Upper lobe of left lung (tissue), 6 donors: ENCODE measurements around the gene MCTP2. TPM values are rescaled to one million over a fixed set of nuclear protein-coding genes. Genes with fewer than 3 reads are reported as not detected.
A peak's percentile ranks its signal among the peaks of the same experiment; 100 is the strongest.

Experiments used
- ATAC-seq, 2 donors: fragments of 200-7000 bp; cut with Tn5 transposase; one replicate each; pipeline ENCODE4 v1.9.1; 2022; ENCODE audit warnings: mild to moderate bottlenecking in 2 of 2, moderate library complexity in 2 of 2; ENCODE audit not compliant: low FRiP score in 2 of 2
- DNase-seq, 2 donors: peaks; one replicate each; pipeline ENCODE4 v3.0.0-alpha.2; 2019 to 2020
- H3K27ac ChIP-seq, 4 donors: fragments of 200-600 bp; sonication (generic); one replicate each; pipeline ENCODE4 v1.5.1; 2016 to 2019
- H3K27me3 ChIP-seq, 4 donors: fragments of 200-600 bp; sonication (generic); one replicate each; pipeline ENCODE4 v1.5.1; 2017 to 2019
- H3K36me3 ChIP-seq, 4 donors: fragments of 200-600 bp; sonication (generic); one replicate each; pipeline ENCODE4 v1.5.1; 2016 to 2019
- H3K4me1 ChIP-seq, 4 donors: fragments of 200-600 bp; sonication (generic); one replicate each; pipeline ENCODE4 v1.5.1; 2018 to 2019
- H3K4me3 ChIP-seq, 4 donors: fragments of 200-600 bp; sonication (generic); one replicate each; pipeline ENCODE4 v1.5.1; 2017 to 2019; ENCODE audit warnings: mild to moderate bottlenecking in 2 of 4, moderate library complexity in 1 of 4
- H3K9me3 ChIP-seq, 4 donors: fragments of 200-600 bp; sonication (generic); one replicate each; pipeline ENCODE4 v1.5.1; 2018 to 2019
- EP300 ChIP-seq, 4 donors: sonication (generic); formaldehyde crosslinking; IDR thresholded peaks; one replicate each; pipeline ENCODE4 v1.5.1; 2017; ENCODE audit warnings: antibody characterized with exemption in 4 of 4, control low read depth in 2 of 4
- POLR2A ChIP-seq, 4 donors: fragments of 450-650 bp; IDR thresholded peaks; one replicate each; pipeline ENCODE4 v1.5.1; 2016 to 2017; ENCODE audit warnings: antibody characterized with exemption in 4 of 4, mild to moderate bottlenecking in 2 of 4
- POLR2AphosphoS5 ChIP-seq, 2 donors: sonication (generic); formaldehyde crosslinking; IDR thresholded peaks; one replicate each; pipeline ENCODE4 v1.5.1; 2017; ENCODE audit warnings: antibody characterized with exemption in 2 of 2
- WGBS, 2 donors: methylation state at CpG; one replicate each; pipeline ENCODE4 v1.1.5; 2017 to 2018; 5-methylcytosine and 5-hydroxymethylcytosine counted together
- total RNA-seq, 6 donors: library from RNA; depleted of rRNA in 4 of 6; stranded (reverse); fragments of >200 nt in 4 of 6; gene quantifications; one replicate each; pipeline versions ENCODE4 v1.1.0 to v1.2.1, GENCODE V29; 2016 to 2021
- TF ChIP-seq, protein P1 (sequence below), 6 experiments: fragments of 450-650 bp in 4 of 6; fragments of 200-600 bp in 2 of 6; sonication (generic) in 2 of 6; IDR thresholded peaks; one replicate each; pipeline ENCODE4 v1.5.1; 2016 to 2019; ENCODE audit warnings: antibody characterized with exemption in 6 of 6
- donor health status: DM: no; HTN: no; CAD: no; lungs with moderate emphysema.
- donor health status: DM: no; HTN: yes; CAD: no; lungs with severe emphysema.

Gene MCTP2
- total RNA-seq, 6 donors from 2014 or later: 33.4 to 64.8 (median 48.5) TPM

DNA sequence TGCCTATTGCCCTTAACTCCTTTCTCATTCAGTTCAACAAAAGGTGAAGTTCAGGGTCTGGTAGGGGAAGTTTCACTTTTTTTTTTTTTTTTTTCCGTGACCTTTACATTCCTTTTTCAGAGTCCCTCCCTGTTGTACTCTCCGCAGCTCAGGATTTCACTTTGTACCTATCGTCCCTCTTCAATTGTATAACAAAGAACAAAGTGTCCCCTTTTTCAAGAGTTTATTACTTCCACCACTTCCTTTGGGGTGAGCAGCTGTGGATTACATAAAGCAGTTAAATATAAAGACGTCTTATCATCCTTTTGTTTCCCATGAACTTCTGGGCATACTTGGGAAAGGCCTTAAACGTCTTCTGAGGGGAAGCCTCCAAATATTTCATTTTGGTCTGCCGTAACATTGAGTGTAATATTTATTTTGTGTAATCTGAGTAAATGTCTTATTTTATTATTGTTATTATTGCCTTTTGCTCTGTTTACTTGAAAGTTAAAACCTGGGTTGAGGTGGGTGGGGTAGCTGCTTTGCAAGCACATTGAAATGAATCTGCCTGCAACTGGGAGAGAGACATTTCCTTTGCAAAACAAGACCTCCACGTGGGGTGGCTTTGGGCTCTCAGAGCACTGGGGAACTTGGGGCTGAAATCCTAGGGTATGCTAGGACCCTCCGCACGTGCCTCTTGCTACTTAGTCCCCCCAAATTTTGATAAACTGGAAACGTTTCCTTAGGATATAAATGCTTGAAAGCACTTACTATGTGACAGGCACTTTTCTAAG is 169.4 kb downstream of the MCTP2 start:
- Histone ChIP-seq H3K27me3 (no peaks in the 10 kb centered on the region), H3K4me1 (peaks cover 17 to 22% (median 18%) of the 10 kb centered on the region in 4 donors), H3K36me3 (peaks cover 0 to 22% (median 0%) of the 10 kb centered on the region in 4 donors), H3K4me3 (no peak overlapping the region), H3K9me3 (no peaks in the 10 kb centered on the region), H3K27ac (peak overlapping the region in 3 of 4 donors; percentile 9 to 38 (median 12))
- TF ChIP-seq POLR2A (IDR thresholded peaks at IDR 0.05) (no peak), EP300 (IDR thresholded peaks at IDR 0.05) (peak in 1 of 4 donors; percentile 55), POLR2AphosphoS5 (IDR thresholded peaks at IDR 0.05) (no peak)
- TF ChIP-seq, protein P1, sequence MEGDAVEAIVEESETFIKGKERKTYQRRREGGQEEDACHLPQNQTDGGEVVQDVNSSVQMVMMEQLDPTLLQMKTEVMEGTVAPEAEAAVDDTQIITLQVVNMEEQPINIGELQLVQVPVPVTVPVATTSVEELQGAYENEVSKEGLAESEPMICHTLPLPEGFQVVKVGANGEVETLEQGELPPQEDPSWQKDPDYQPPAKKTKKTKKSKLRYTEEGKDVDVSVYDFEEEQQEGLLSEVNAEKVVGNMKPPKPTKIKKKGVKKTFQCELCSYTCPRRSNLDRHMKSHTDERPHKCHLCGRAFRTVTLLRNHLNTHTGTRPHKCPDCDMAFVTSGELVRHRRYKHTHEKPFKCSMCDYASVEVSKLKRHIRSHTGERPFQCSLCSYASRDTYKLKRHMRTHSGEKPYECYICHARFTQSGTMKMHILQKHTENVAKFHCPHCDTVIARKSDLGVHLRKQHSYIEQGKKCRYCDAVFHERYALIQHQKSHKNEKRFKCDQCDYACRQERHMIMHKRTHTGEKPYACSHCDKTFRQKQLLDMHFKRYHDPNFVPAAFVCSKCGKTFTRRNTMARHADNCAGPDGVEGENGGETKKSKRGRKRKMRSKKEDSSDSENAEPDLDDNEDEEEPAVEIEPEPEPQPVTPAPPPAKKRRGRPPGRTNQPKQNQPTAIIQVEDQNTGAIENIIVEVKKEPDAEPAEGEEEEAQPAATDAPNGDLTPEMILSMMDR (IDR thresholded peaks at IDR 0.05): no peak
- ATAC-seq: no peak
- DNase-seq: no peak
- 61 to 74% methylated on average over 10 of the region's 10 CpGs for whole genome bisulfite sequencing, 2 donors

DNA sequence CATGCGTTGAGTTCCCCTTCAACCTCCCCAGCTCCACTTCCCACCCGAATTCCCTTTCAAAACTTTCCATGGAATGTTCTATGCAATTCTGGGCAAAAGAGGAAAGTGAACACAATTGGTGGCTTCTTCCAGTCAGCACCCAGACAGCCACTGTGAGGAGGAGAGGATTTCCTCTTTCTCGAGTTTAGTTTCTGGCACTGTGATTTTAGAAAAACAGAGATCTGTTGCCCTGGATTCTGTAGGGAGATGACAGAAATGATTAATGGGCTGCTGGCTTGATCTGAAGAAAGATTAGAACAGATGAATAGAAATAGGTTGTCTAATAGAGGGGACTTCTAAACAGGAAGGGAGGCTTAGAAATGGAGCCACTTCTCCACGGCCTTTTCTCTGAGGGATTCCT is 172.0 kb downstream of the MCTP2 start:
- no peaks in the 10 kb centered on the region for H3K9me3 ChIP-seq
- ATAC-seq (no peak), DNase-seq (no peak)
- H3K27ac ChIP-seq: peak overlapping the region in 3 of 4 donors; percentile 31 to 59 (median 49)
- no peaks in the 10 kb centered on the region for H3K27me3 ChIP-seq
- H3K36me3 ChIP-seq: peaks cover 0 to 22% (median 0%) of the 10 kb centered on the region in 4 donors
- WGBS, 2 donors: 34 to 41% methylated on average over 4 of the region's 4 CpGs
- H3K4me3 ChIP-seq: no peak overlapping the region
- H3K4me1 ChIP-seq: peaks cover 4 to 8% (median 7%) of the 10 kb centered on the region in 4 donors
- no peak for TF ChIP-seq POLR2A (IDR thresholded peaks at IDR 0.05)
- no peak for TF ChIP-seq POLR2AphosphoS5 (IDR thresholded peaks at IDR 0.05)
- TF ChIP-seq EP300 (IDR thresholded peaks at IDR 0.05): no peak
- TF ChIP-seq, protein P1 (IDR thresholded peaks at IDR 0.05): no peak

DNA sequence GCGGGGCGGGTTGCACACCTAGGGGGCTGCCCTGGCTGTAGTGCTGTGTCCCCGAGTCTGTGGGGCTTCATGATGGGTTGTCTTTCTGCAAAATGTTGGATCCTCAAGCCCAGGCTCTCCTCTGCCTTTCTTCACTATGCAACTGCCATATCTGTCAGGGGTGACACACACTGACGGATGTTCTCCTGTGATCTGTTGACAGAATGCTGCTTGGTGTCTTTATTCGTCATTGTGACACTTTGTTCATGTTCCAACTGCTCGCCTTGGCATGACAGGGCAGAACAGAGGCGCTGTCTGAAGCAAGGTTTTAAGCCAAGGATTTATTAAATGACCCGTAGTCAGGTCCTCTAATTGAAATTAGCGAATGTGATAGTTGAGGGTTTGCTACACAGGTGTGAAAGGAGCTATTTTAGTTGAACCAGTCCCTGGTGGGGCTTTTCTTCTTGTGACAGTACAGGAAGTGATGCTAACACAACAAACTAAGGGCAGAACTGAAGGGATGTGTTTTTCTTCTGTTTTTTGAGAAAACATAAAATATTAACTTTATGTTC is 173.4 kb downstream of the MCTP2 start:
- no peak overlapping the region for H3K27ac ChIP-seq
- H3K27me3 ChIP-seq: no peaks in the 10 kb centered on the region
- no peaks in the 10 kb centered on the region for H3K9me3 ChIP-seq
- TF ChIP-seq POLR2A (IDR thresholded peaks at IDR 0.05): no peak
- TF ChIP-seq, protein P1 (IDR thresholded peaks at IDR 0.05): no peak
- TF ChIP-seq EP300 (IDR thresholded peaks at IDR 0.05): no peak
- TF ChIP-seq POLR2AphosphoS5 (IDR thresholded peaks at IDR 0.05): no peak
- H3K4me1 ChIP-seq: peaks cover 0 to 8% (median 6%) of the 10 kb centered on the region in 4 donors
- DNase-seq (no peak), ATAC-seq (no peak)
- H3K4me3 ChIP-seq: no peak overlapping the region
- H3K36me3 ChIP-seq: peaks cover 0 to 21% (median 0%) of the 10 kb centered on the region in 4 donors
- 79 to 80% methylated on average over 9 of the region's 9 CpGs for WGBS, 2 donors

DNA sequence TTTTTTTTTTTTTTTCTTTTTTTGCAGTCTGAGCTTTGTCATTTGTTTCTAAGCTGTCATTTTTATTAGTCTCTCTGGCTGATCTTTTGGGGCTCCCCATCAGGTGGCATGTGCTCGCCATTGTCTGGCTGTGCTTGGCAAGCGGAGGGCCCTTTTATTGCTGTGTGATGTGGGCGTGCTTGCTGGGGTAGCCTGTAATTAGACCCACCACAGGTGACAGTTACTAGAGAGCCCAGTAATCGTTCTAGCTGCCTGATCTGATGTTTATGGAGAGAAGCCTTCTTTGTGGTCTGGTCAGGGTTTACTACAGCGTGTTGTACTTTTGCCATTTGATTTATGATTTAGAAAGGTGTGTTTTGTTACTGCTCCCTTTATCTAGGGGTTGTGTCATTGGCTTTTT is 179.9 kb downstream of the MCTP2 start:
- peaks cover 0 to 21% (median 8%) of the 10 kb centered on the region in 4 donors for H3K4me1 ChIP-seq
- H3K9me3 ChIP-seq: no peaks in the 10 kb centered on the region
- no peak overlapping the region for H3K4me3 ChIP-seq
- WGBS, 2 donors: 82 to 88% methylated on average over 5 of the region's 5 CpGs
- TF ChIP-seq, protein P1 (IDR thresholded peaks at IDR 0.05): no peak
- TF ChIP-seq POLR2A (IDR thresholded peaks at IDR 0.05): no peak
- TF ChIP-seq EP300 (IDR thresholded peaks at IDR 0.05): no peak
- TF ChIP-seq POLR2AphosphoS5 (IDR thresholded peaks at IDR 0.05): no peak
- no peak for DNase-seq
- H3K36me3 ChIP-seq: peaks cover 0 to 4% (median 0%) of the 10 kb centered on the region in 4 donors
- no peak overlapping the region for H3K27ac ChIP-seq
- H3K27me3 ChIP-seq: no peaks in the 10 kb centered on the region
- no peak for ATAC-seq
